Measurements from ENCODE around the gene SLF2. TPM values are rescaled to one million over a fixed set of nuclear protein-coding genes. Genes with fewer than 3 reads are reported as not detected.
"Not testable (repeated sequence)": the region's sequence is repeated elsewhere in the genome, so short reads cannot be mapped to it uniquely, and the experiment has no call there.

Gene SLF2
- total and polyA plus RNA-seq, 10 donors, result 11.5 to 90.9 (median 46.8) TPM

GRCh38 chr10:100882252-100882651, 30.5 kb upstream of the SLF2 start:
- WGBS, 5 donors, result 65 to 78% (median 74%) methylated on average over 8 of the region's 8 CpGs
- peaks cover 0 to 10% (median 0%) of the 10 kb centered on the region in 7 donors for H3K27me3 ChIP-seq (replicated peaks in 1 of 7)
- intact Hi-C loops (cut with DNase I; ENCODE audit: low total_unique reads), result no loop called here
- H3K4me1 ChIP-seq, result peaks cover 0 to 38% (median 14%) of the 10 kb centered on the region in 6 donors
- no peak overlapping the region for H3K27ac ChIP-seq
- DNase-seq, result no peak
- no peak overlapping the region for H3K4me3 ChIP-seq
- TF ChIP-seq POLR2A (IDR thresholded peaks at IDR 0.05), result no peak
- no peak for TF ChIP-seq CTCF (IDR thresholded peaks at IDR 0.05 in 8 of 11, conservative IDR thresholded peaks at IDR 0.05 in 3 of 11)
- no peak for TF ChIP-seq POLR2AphosphoS5 (IDR thresholded peaks at IDR 0.05)
- H3K9me3 ChIP-seq, result no peaks in the 10 kb centered on the region
- H3K36me3 ChIP-seq, result no peaks in the 10 kb centered on the region

GRCh38 chr10:100882671-100883311, 30.0 kb upstream of the SLF2 start:
- H3K36me3 ChIP-seq, result no peaks in the 10 kb centered on the region
- peaks cover 0 to 38% (median 14%) of the 10 kb centered on the region in 6 donors for H3K4me1 ChIP-seq
- H3K27ac ChIP-seq, result no peak overlapping the region
- DNase-seq, result no peak
- 67 to 88% (median 74%) methylated on average over 23 of the region's 23 CpGs for WGBS, 5 donors
- TF ChIP-seq CTCF (IDR thresholded peaks at IDR 0.05 in 8 of 11, conservative IDR thresholded peaks at IDR 0.05 in 3 of 11) (no peak), POLR2A (IDR thresholded peaks at IDR 0.05) (no peak), POLR2AphosphoS5 (IDR thresholded peaks at IDR 0.05) (no peak)
- intact Hi-C loops (cut with DNase I; ENCODE audit: low total_unique reads), result no loop called here
- H3K27me3 ChIP-seq (replicated peaks in 1 of 7), result peaks cover 0 to 8% (median 0%) of the 10 kb centered on the region in 7 donors
- no peak overlapping the region for H3K4me3 ChIP-seq
- H3K9me3 ChIP-seq, result no peaks in the 10 kb centered on the region

- TF ChIP-seq CTCF (IDR thresholded peaks at IDR 0.05 in 8 of 11, conservative IDR thresholded peaks at IDR 0.05 in 3 of 11) (no peak), POLR2AphosphoS5 (IDR thresholded peaks at IDR 0.05) (no peak), POLR2A (IDR thresholded peaks at IDR 0.05) (no peak)
- Histone ChIP-seq H3K4me3 (no peak overlapping the region), H3K36me3 (no peaks in the 10 kb centered on the region), H3K27me3 (replicated peaks in 1 of 7) (peaks cover 0 to 5% (median 0%) of the 10 kb centered on the region in 7 donors), H3K4me1 (peaks cover 0 to 35% (median 13%) of the 10 kb centered on the region in 6 donors), H3K9me3 (no peaks in the 10 kb centered on the region), H3K27ac (no peak overlapping the region)
- WGBS, 5 donors, result 69 to 89% (median 82%) methylated on average over 7 to 14 of the region's 14 CpGs
- intact Hi-C loops (cut with DNase I; ENCODE audit: low total_unique reads), result no loop called here
- no peak for DNase-seq
Observed at GRCh38 chr10:100883312-100883821, 29.4 kb upstream of the SLF2 start.

- intact Hi-C loops (cut with DNase I; ENCODE audit: low total_unique reads); H3K4me3 ChIP-seq; H3K36me3 ChIP-seq; H3K9me3 ChIP-seq; H3K27ac ChIP-seq; DNase-seq: not testable (repeated sequence)
- WGBS, 5 donors, result 94 to 99% (median 97%) methylated on average over 13 of the region's 13 CpGs
- peaks cover 0 to 22% (median 10%) of the 10 kb centered on the region in 6 donors for H3K4me1 ChIP-seq
- H3K27me3 ChIP-seq (replicated peaks in 1 of 7), result peaks cover 0 to 14% (median 0%) of the 10 kb centered on the region in 7 donors
Observed at GRCh38 chr10:100885611-100886010, 27.2 kb upstream of the SLF2 start.
